TTC549 (cell line): ENCODE data around the gene KRTAP5-7.

Source experiments
- FAIRE-seq: peaks from 2 replicates; lab custom pipeline; 2012; peaks lifted over from hg19 to GRCh38; lab: Jason Lieb, UNC

Gene KRTAP5-7

GRCh38 chr11:71496421-71496820 lies 30.6 kb upstream of the KRTAP5-7 start:
- no peak for FAIRE-seq

- FAIRE-seq: no peak
Measured at GRCh38 chr11:71498091-71498490, 29.0 kb upstream of the KRTAP5-7 start.

GRCh38 chr11:71499125-71499524 lies 27.9 kb upstream of the KRTAP5-7 start:
- FAIRE-seq: no peak

- no peak for FAIRE-seq
Measured at GRCh38 chr11:71499546-71499945, 27.5 kb upstream of the KRTAP5-7 start.

- FAIRE-seq: no peak
Measured at GRCh38 chr11:71500601-71501021, 26.5 kb upstream of the KRTAP5-7 start.

- no peak for FAIRE-seq
Measured at GRCh38 chr11:71501071-71501985, 25.7 kb upstream of the KRTAP5-7 start.

GRCh38 chr11:71502026-71502425 lies 25.0 kb upstream of the KRTAP5-7 start:
- no peak for FAIRE-seq

GRCh38 chr11:71502871-71503435 lies 24.1 kb upstream of the KRTAP5-7 start:
- no peak for FAIRE-seq

GRCh38 chr11:71504531-71504930 lies 22.5 kb upstream of the KRTAP5-7 start:
- no peak for FAIRE-seq

GRCh38 chr11:71505001-71505400 lies 22.1 kb upstream of the KRTAP5-7 start:
- no peak for FAIRE-seq

- no peak for FAIRE-seq
Measured at GRCh38 chr11:71505781-71506180, 21.3 kb upstream of the KRTAP5-7 start.

GRCh38 chr11:71507102-71507501 lies 20.0 kb upstream of the KRTAP5-7 start:
- no peak for FAIRE-seq

GRCh38 chr11:71518506-71519471 lies 8.3 kb upstream of the KRTAP5-7 start:
- FAIRE-seq: no peak

- FAIRE-seq: no peak
Measured at GRCh38 chr11:71519546-71519945, 7.5 kb upstream of the KRTAP5-7 start.

- FAIRE-seq: no peak
Measured at GRCh38 chr11:71525188-71525937, 1.7 kb upstream of the KRTAP5-7 start.

- no peak for FAIRE-seq
Measured at GRCh38 chr11:71525938-71526495, 1.1 kb upstream of the KRTAP5-7 start.

- FAIRE-seq: no peak
Measured at GRCh38 chr11:71527576-71528210, 626 bp downstream of the KRTAP5-7 start.

- FAIRE-seq: no peak
Measured at GRCh38 chr11:71530602-71531001, 3.5 kb downstream of the KRTAP5-7 start.

- no peak for FAIRE-seq
Measured at GRCh38 chr11:71532036-71532610, 5.1 kb downstream of the KRTAP5-7 start.
